PC-9 (cell line): Measurements from ENCODE around the gene PDGFD.

Experiments used
- EZH2 ChIP-seq: fragments of 200-600 bp; sonication (generic); IDR thresholded peaks from 2 replicates; pipeline ENCODE4 v1.8.0; 2017; ENCODE audit warnings: antibody characterized with exemption, low read depth
- TF ChIP-seq, protein P1 (sequence below): fragments of 200-600 bp; sonication (generic); conservative IDR thresholded peaks from 2 replicates; pipeline ENCODE4 v1.6.1; 2017; ENCODE audit warnings: mixed run types, antibody characterized with exemption, mild to moderate bottlenecking, moderate library complexity

DNA sequence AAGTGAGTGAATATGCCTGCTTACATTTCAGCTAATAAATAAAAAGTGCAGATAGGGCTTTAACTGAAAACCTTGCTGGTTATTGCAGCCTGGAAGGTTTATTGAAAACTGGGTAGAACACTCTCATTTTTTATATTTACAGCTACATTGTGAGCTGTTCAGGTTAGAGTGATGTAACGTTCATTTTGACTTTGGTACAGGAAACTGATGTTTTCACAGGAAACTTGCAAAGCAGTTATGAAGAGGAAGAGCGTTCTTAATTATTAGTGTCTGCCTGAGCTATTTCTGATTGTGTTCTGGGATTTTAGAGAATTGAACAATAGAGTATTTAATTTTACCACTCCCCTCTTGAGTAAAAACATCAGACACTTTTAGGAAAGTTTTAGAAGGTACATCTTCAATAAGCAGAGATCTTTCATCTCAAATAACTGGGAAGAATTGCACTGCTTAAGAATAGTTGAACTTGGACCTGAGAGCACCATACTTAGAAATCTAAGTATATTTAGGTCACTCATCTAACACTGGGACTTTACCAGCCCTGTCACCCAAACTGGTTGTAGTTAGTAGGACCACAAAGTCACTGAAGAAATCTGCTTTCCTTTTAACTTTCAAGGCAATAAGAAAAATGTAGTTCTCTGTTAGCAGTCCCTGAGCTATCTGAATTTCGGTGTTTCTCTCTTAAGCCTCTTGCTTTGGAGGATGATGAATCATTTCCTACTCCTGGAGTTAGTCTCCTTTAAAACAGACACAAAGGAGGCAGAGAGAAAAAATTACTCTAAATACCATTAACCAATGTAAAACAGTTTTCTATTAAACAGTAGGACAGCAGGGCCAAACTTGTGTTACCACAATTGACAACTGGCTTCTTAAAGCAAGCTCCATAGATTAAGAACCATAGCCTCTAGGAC, 256.1 kb downstream of the PDGFD start:
- no peak for TF ChIP-seq EZH2
- TF ChIP-seq, protein P1, sequence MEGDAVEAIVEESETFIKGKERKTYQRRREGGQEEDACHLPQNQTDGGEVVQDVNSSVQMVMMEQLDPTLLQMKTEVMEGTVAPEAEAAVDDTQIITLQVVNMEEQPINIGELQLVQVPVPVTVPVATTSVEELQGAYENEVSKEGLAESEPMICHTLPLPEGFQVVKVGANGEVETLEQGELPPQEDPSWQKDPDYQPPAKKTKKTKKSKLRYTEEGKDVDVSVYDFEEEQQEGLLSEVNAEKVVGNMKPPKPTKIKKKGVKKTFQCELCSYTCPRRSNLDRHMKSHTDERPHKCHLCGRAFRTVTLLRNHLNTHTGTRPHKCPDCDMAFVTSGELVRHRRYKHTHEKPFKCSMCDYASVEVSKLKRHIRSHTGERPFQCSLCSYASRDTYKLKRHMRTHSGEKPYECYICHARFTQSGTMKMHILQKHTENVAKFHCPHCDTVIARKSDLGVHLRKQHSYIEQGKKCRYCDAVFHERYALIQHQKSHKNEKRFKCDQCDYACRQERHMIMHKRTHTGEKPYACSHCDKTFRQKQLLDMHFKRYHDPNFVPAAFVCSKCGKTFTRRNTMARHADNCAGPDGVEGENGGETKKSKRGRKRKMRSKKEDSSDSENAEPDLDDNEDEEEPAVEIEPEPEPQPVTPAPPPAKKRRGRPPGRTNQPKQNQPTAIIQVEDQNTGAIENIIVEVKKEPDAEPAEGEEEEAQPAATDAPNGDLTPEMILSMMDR: no peak
